Sciatic nerve (tissue), 2 donors: Measurements from ENCODE around the gene LRIG2. TPM values are rescaled to one million over a fixed set of nuclear protein-coding genes. Genes with fewer than 3 reads are reported as not detected.
"Not testable (repeated sequence)": the region's sequence is repeated elsewhere in the genome, so short reads cannot be mapped to it uniquely, and the experiment has no call there.

ENCODE experiments used
- ATAC-seq: fragments of 200-7000 bp; cut with Tn5 transposase; one replicate; pipeline ENCODE4 v1.9.1; 2020; ENCODE audit warnings: mild to moderate bottlenecking, moderate library complexity
- DNase-seq: peaks from one replicate; pipeline ENCODE4 v3.0.0-alpha.2; 2020; ENCODE audit warnings: low spot score
- intact Hi-C: fragments of 100-400 bp; cut with DNase I; formaldehyde crosslinking; loops from one replicate; pipeline ENCODE4 v1.14.2; 2022
- total RNA-seq: library from RNA; stranded (reverse); fragmentation: NEBNext Ultra II Directional; extraction: Animal tissue kit (Norgen Biotek cat#: 25700); gene quantifications from one replicate; pipeline ENCODE4 v1.2.1, GENCODE V29; 2021
- donor health status: DM: no; HTN: no; CAD: no.
- donor health status: DM: no; HTN: no; CAD: no.

The LRIG2 gene
- total RNA-seq, 1 donor from 2014 or later = 24.6 TPM

GRCh38 chr1:113147073-113147625 lies 74.2 kb downstream of the LRIG2 start:
- ATAC-seq (no peak), DNase-seq (no peak)
- intact Hi-C loops = loop anchor here (10.0 kb wide), 1 partner anchor 528 kb away; no protein-coding TSS in a partner anchor

DNA sequence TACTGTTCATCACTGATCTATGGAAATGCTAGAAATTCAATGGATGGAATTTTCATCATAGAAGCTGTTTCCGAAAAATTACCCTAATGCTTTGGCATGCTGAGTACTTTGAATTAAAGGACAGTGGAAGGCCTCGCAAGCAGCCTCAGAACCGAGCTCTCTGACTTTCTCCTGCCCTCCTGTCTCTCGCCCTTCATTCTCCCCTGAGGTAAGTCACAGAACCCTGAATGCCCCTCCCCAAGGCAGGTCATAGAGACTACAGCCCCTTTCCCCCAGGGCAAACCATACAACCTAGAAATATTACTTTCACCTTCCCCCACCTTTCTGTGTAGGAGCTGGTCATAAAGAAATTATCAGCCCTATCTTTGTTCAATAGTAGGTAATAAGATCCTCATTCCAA lies 74.8 kb downstream of the LRIG2 start:
- intact Hi-C loops = loop anchor here (10.0 kb wide), 1 partner anchor 527 kb away; no protein-coding TSS in a partner anchor
- no peak for ATAC-seq
- no peak for DNase-seq

- ATAC-seq, intact Hi-C loops, DNase-seq: not testable (repeated sequence)
Measured at GRCh38 chr1:113150494-113150893, 77.5 kb downstream of the LRIG2 start.

- DNase-seq = no peak
- ATAC-seq = peak; percentile 74
- intact Hi-C loops = no loop called here
Measured at GRCh38 chr1:113153116-113153803, 80.3 kb downstream of the LRIG2 start.

DNA sequence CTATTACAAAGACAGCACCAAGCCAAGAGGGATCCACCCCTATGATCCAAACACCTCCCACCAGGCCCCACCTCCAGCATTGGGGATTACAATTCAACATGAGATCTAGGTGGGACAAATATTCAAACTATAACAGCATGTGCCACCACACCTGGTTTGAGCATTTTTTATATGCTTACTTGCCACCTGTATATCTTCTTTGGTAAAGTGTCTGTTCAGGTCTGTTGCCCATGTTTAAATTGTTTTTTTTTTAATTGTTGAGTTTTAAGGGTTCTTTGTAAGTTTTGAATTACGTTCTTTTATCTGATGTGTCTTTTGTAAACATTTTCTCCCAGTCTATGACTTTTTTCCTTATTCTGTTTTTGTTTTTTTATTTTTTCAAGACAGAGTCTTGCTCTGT lies 83.4 kb downstream of the LRIG2 start:
- no peak for DNase-seq
- no peak for ATAC-seq
- intact Hi-C loops = no loop called here

GRCh38 chr1:113158743-113159142 lies 85.7 kb downstream of the LRIG2 start:
- ATAC-seq, intact Hi-C loops, DNase-seq: not testable (repeated sequence)

- ATAC-seq (no peak), DNase-seq (no peak)
- intact Hi-C loops = no loop called here
Measured at GRCh38 chr1:113166473-113166872, 93.5 kb downstream of the LRIG2 start.

GRCh38 chr1:113168946-113169345 lies 95.9 kb downstream of the LRIG2 start:
- intact Hi-C loops = no loop called here
- DNase-seq (no peak), ATAC-seq (no peak)

- intact Hi-C loops = no loop called here
- no peak for DNase-seq
- ATAC-seq = no peak
Measured at GRCh38 chr1:113169591-113169990, 96.6 kb downstream of the LRIG2 start.

DNA sequence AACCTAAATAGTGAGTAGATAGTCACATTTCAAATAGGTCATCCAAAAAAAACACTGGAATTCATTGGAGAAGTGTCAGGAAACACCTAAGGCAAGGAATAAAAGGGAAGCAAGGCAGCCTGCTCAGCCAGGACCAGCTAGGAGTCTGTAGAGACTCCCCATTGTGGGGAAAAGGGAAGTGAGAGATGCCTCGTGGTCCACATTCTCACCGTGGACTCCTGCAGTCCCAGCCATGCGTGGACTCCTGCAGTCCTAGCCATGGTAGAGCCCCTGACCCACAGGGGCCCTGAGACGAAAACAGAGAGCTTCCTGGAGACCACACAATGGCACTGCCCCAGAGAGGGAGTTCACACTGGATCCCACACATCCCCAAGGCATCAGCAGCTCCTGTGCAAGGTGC lies 97.5 kb downstream of the LRIG2 start:
- intact Hi-C loops = no loop called here
- ATAC-seq (no peak), DNase-seq (no peak)

DNA sequence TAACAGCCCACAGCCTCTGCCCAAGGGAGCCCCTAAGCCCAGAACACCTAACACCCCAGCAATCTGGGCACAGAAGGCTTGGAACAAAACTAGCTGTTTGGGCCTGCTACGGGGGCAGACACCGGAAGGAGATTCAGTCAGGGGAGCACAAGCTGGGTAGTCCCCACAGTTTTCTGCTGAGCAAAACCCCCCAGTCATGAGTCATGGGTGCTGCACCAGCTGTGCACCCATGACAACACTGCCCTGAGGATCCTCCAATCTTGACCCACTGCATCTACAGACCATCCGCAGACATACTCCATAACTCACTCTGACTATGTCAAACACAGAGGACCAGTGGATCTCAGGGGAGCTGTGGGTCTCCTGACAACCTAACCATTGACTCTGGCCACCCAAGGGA lies 105.1 kb downstream of the LRIG2 start:
- DNase-seq (no peak), ATAC-seq (no peak)
- intact Hi-C loops = no loop called here

DNA sequence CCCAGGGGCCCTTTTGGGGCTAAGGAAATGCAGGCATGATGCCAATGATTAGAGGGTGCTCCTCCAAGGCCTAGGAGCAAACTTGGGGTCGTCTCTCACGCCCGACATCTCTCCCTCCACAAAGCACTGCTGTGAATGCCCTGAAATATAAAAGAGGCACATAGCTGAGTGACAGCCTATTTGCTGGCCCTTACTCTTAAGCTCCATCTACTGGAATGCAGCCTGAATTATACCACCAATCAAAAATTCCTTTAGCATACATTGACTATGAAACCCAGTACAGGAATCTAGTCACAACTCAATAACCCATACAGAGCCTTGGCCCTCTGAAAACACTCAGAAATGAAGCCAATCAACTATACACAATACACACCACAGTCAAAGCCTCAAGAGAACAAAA lies 105.5 kb downstream of the LRIG2 start:
- no peak for ATAC-seq
- no peak for DNase-seq
- intact Hi-C loops = no loop called here

Other genes with a start within 250 kb of the LRIG2 start
- gene SLC16A1, start 117.0 kb upstream of the LRIG2 start, total RNA-seq = 17.4 TPM